Neuronal stem cell (in vitro differentiated cells): ENCODE results near the gene MAPKBP1.
A peak's percentile ranks its signal among the peaks of the same experiment; 100 is the strongest.

Experiments
- DNase-seq: peaks from one replicate; pipeline ENCODE4 v3.0.0-alpha.2; 2013; ENCODE audit warnings: low spot score
- H2AFZ ChIP-seq: one replicate; pipeline ENCODE4 v1.6.1; 2013; ENCODE audit warnings: mild to moderate bottlenecking, low read length, inconsistent platforms
- H2AK5ac ChIP-seq: 2 replicates; pipeline ENCODE4 v1.6.1; 2013; ENCODE audit warnings: low read depth, mild to moderate bottlenecking, inconsistent platforms, low read length, moderate library complexity, mixed read lengths
- H2BK120ac ChIP-seq: 2 replicates; pipeline ENCODE4 v1.6.1; 2013; ENCODE audit warnings: low read depth, mild to moderate bottlenecking, inconsistent platforms, low read length, moderate library complexity, mixed read lengths
- H2BK12ac ChIP-seq: one replicate; pipeline ENCODE4 v1.6.1; 2013; ENCODE audit warnings: low read length, inconsistent platforms
- H2BK15ac ChIP-seq: 2 replicates; pipeline ENCODE4 v1.6.1; 2013; ENCODE audit warnings: mild to moderate bottlenecking, low read length, inconsistent platforms, mixed read lengths
- H2BK5ac ChIP-seq: one replicate; pipeline ENCODE4 v1.6.1; 2013; ENCODE audit warnings: inconsistent platforms, mild to moderate bottlenecking, low read length, moderate library complexity
- H3K14ac ChIP-seq: one replicate; pipeline ENCODE4 v1.6.1; 2013; ENCODE audit warnings: low read length, inconsistent platforms
- H3K18ac ChIP-seq: 2 replicates; pipeline ENCODE4 v1.6.1; 2013; ENCODE audit warnings: low read length, inconsistent platforms
- H3K23ac ChIP-seq: 2 replicates; pipeline ENCODE4 v1.6.1; 2013; ENCODE audit warnings: low read depth, mild to moderate bottlenecking, mixed read lengths, low read length, inconsistent platforms; ENCODE audit not compliant: poor library complexity
- H3K27ac ChIP-seq: replicated peaks from 3 replicates; pipeline ENCODE4 v1.5.1; 2013; ENCODE audit warnings: low read length, inconsistent platforms
- H3K27me3 ChIP-seq, 3 experiments: 2 replicates each; pipeline ENCODE4 v1.6.1; 2013; ENCODE audit warnings: low read length in 3 of 3, mild to moderate bottlenecking in 2 of 3, inconsistent platforms in 1 of 3, low read depth in 1 of 3, mixed read lengths in 1 of 3, moderate library complexity in 1 of 3; ENCODE audit not compliant: control insufficient read depth in 3 of 3, insufficient read depth in 3 of 3
- H3K36me3 ChIP-seq, 2 donors: replicated peaks in 1 of 2; 2 replicates each; pipeline ENCODE4 v1.6.1; 2013; ENCODE audit warnings: low read length in 2 of 2; ENCODE audit not compliant: control insufficient read depth in 2 of 2, insufficient read depth in 2 of 2
- H3K4ac ChIP-seq: 2 replicates; pipeline ENCODE4 v1.6.1; 2013; ENCODE audit warnings: inconsistent platforms, mild to moderate bottlenecking, low read length, moderate library complexity
- H3K4me1 ChIP-seq, 2 donors: 1 replicate in 1 of 2; 2 replicates in 1 of 2; pipeline ENCODE4 v1.6.1; 2013; ENCODE audit warnings: low read length in 2 of 2, low read depth in 1 of 2; ENCODE audit not compliant: control insufficient read depth in 2 of 2, insufficient read depth in 1 of 2
- H3K4me2 ChIP-seq: one replicate; pipeline ENCODE4 v1.6.1; 2013; ENCODE audit warnings: mild to moderate bottlenecking, low read length, inconsistent platforms; ENCODE audit not compliant: insufficient read depth, poor library complexity, severe bottlenecking
- H3K4me3 ChIP-seq, 2 donors: 2 replicates each; pipeline ENCODE4 v1.5.1; 2013; ENCODE audit warnings: low read length in 2 of 2, mild to moderate bottlenecking in 2 of 2, inconsistent platforms in 1 of 2, moderate library complexity in 1 of 2
- H3K79me1 ChIP-seq: one replicate; pipeline ENCODE4 v1.6.1; 2013; ENCODE audit warnings: low read depth, mild to moderate bottlenecking, inconsistent platforms, low read length, moderate library complexity
- H3K9ac ChIP-seq: one replicate; pipeline ENCODE4 v1.6.1; 2013; ENCODE audit warnings: mild to moderate bottlenecking, low read depth, low read length, inconsistent platforms; ENCODE audit not compliant: poor library complexity
- H3K9me3 ChIP-seq, 2 donors: replicated peaks in 1 of 2; 2 replicates each; pipeline versions ENCODE3 to v1.6.1; 2013; ENCODE audit warnings: low read length in 2 of 2, mild to moderate bottlenecking in 2 of 2, inconsistent platforms in 1 of 2, low read depth in 1 of 2, mixed read lengths in 1 of 2, moderate library complexity in 1 of 2; ENCODE audit not compliant: control insufficient read depth in 2 of 2, insufficient read depth in 1 of 2
- H4K8ac ChIP-seq: one replicate; pipeline ENCODE4 v1.6.1; 2013; ENCODE audit warnings: low read depth, mild to moderate bottlenecking, inconsistent platforms, low read length, moderate library complexity
- H4K91ac ChIP-seq: one replicate; pipeline ENCODE4 v1.6.1; 2013; ENCODE audit warnings: low read length, low read depth, mild to moderate bottlenecking, inconsistent platforms; ENCODE audit not compliant: poor library complexity
- WGBS, 2 donors: extraction: QIAGEN DNeasy Blood & Tissue Kit; methylation state at CpG; one replicate each; pipeline ENCODE4 v1.1.7; 2013; ENCODE audit warnings: missing lambda C conversion rate in 2 of 2, mixed read lengths in 1 of 2; ENCODE audit not compliant: insufficient read length in 2 of 2, insufficient replicate concordance in 1 of 2; ENCODE audit errors: extremely low coverage in 2 of 2; 5-methylcytosine and 5-hydroxymethylcytosine counted together

The MAPKBP1 gene

GRCh38 chr15:41824062-41824745 lies 49.9 kb downstream of the MAPKBP1 start:
- no peak overlapping the region for H3K23ac ChIP-seq
- no CpG with 5 or more reads among the region's 19 CpGs for WGBS, 2 donors
- DNase-seq = no peak
- H3K4me3 ChIP-seq = no peak overlapping the region
- peaks cover 15 to 57% of the 10 kb centered on the region in 2 donors for H3K36me3 ChIP-seq
- H4K8ac ChIP-seq = no peak overlapping the region
- H3K4me2 ChIP-seq = no peak overlapping the region
- no peak overlapping the region for H2BK5ac ChIP-seq
- H4K91ac ChIP-seq = no peak overlapping the region
- H3K27ac ChIP-seq = no peak overlapping the region
- H3K27me3 ChIP-seq = no peaks in the 10 kb centered on the region
- H2AFZ ChIP-seq = no peak overlapping the region
- H2BK15ac ChIP-seq = no peak overlapping the region
- H2BK12ac ChIP-seq = no peak overlapping the region
- H3K79me1 ChIP-seq = no peaks in the 10 kb centered on the region
- no peak overlapping the region for H3K18ac ChIP-seq
- peaks cover 5 to 8% of the 10 kb centered on the region in 2 donors for H3K4me1 ChIP-seq
- H2AK5ac ChIP-seq = no peak overlapping the region
- no peak overlapping the region for H2BK120ac ChIP-seq
- H3K14ac ChIP-seq = no peak overlapping the region
- no peak overlapping the region for H3K9ac ChIP-seq
- H3K9me3 ChIP-seq = no peaks in the 10 kb centered on the region
- H3K4ac ChIP-seq = no peak overlapping the region

GRCh38 chr15:41825145-41825544 lies 50.9 kb downstream of the MAPKBP1 start:
- no CpG with 5 or more reads among the region's 10 CpGs for WGBS, 2 donors

GRCh38 chr15:41825572-41826535 lies 51.6 kb downstream of the MAPKBP1 start:
- H3K36me3 ChIP-seq = peaks cover 12 to 59% of the 10 kb centered on the region in 2 donors
- no peak overlapping the region for H3K14ac ChIP-seq
- DNase-seq = no peak
- H2AK5ac ChIP-seq = no peak overlapping the region
- H3K4ac ChIP-seq = no peak overlapping the region
- no peak overlapping the region for H3K4me3 ChIP-seq
- no peak overlapping the region for H2BK12ac ChIP-seq
- no peak overlapping the region for H2BK5ac ChIP-seq
- no peaks in the 10 kb centered on the region for H3K27me3 ChIP-seq
- H3K9ac ChIP-seq = no peak overlapping the region
- H2AFZ ChIP-seq = no peak overlapping the region
- H2BK15ac ChIP-seq = no peak overlapping the region
- H3K79me1 ChIP-seq = peaks cover 3% of the 10 kb centered on the region
- H3K9me3 ChIP-seq = no peaks in the 10 kb centered on the region
- H3K18ac ChIP-seq = no peak overlapping the region
- no peak overlapping the region for H3K4me2 ChIP-seq
- H4K8ac ChIP-seq = no peak overlapping the region
- H4K91ac ChIP-seq = no peak overlapping the region
- H3K27ac ChIP-seq = no peak overlapping the region
- no peak overlapping the region for H2BK120ac ChIP-seq
- peaks cover 8% of the 10 kb centered on the region in 2 donors for H3K4me1 ChIP-seq
- peak overlapping the region; percentile 27 for H3K23ac ChIP-seq
- WGBS, 2 donors = no CpG with 5 or more reads among the region's 13 CpGs

More at GRCh38 chr15:41825145-41825544, 50.9 kb downstream of the MAPKBP1 start:
- no peak overlapping the region for H2BK120ac ChIP-seq
- H2BK5ac ChIP-seq = no peak overlapping the region
- H3K79me1 ChIP-seq = peaks cover 3% of the 10 kb centered on the region
- H3K27ac ChIP-seq = no peak overlapping the region
- peak overlapping the region; percentile 18 for H3K23ac ChIP-seq
- no peaks in the 10 kb centered on the region for H3K27me3 ChIP-seq
- H4K91ac ChIP-seq = no peak overlapping the region
- H4K8ac ChIP-seq = no peak overlapping the region
- peaks cover 8% of the 10 kb centered on the region in 2 donors for H3K4me1 ChIP-seq
- no peak overlapping the region for H3K4me2 ChIP-seq
- no peak for DNase-seq
- no peak overlapping the region for H3K4me3 ChIP-seq
- H3K36me3 ChIP-seq = peaks cover 14 to 58% of the 10 kb centered on the region in 2 donors
- no peak overlapping the region for H3K14ac ChIP-seq
- H3K18ac ChIP-seq = no peak overlapping the region
- H2BK12ac ChIP-seq = no peak overlapping the region
- no peak overlapping the region for H2AK5ac ChIP-seq
- H2AFZ ChIP-seq = no peak overlapping the region
- no peak overlapping the region for H3K9ac ChIP-seq
- H3K9me3 ChIP-seq = no peaks in the 10 kb centered on the region
- no peak overlapping the region for H3K4ac ChIP-seq
- H2BK15ac ChIP-seq = no peak overlapping the region
